Kasumi-1 (cell line): ENCODE data around the gene TUBGCP3.
"Not testable (repeated sequence)": the region's sequence is repeated elsewhere in the genome, so short reads cannot be mapped to it uniquely, and the experiment has no call there.

Experiments used
- DNase-seq, 2 experiments: peaks; one replicate each; lab custom pipeline; 2025; lab: John Stamatoyannopoulos, UW

Gene TUBGCP3

GRCh38 chr13:112579310-112579843 is 8.6 kb downstream of the TUBGCP3 start:
- DNase-seq: no peak

- no peak for DNase-seq
These were observed 11.2 kb downstream of the TUBGCP3 start for GRCh38 chr13:112576768-112577167.

- no peak for DNase-seq
These were observed 11.8 kb downstream of the TUBGCP3 start for GRCh38 chr13:112576191-112576590.

- no peak for DNase-seq
These were observed 12.3 kb downstream of the TUBGCP3 start for GRCh38 chr13:112575675-112576074.

- DNase-seq: peak; percentile 39 to 40
These were observed 12.9 kb downstream of the TUBGCP3 start for GRCh38 chr13:112574834-112575613.

- no peak for DNase-seq
These were observed 13.5 kb downstream of the TUBGCP3 start for GRCh38 chr13:112574416-112574815.

- DNase-seq: no peak
These were observed 14.2 kb downstream of the TUBGCP3 start for GRCh38 chr13:112573710-112574109.

GRCh38 chr13:112572366-112572765 is 15.6 kb downstream of the TUBGCP3 start:
- no peak for DNase-seq

- DNase-seq: no peak
These were observed 18.1 kb downstream of the TUBGCP3 start for GRCh38 chr13:112569821-112570220.

- DNase-seq: no peak
These were observed 20.6 kb downstream of the TUBGCP3 start for GRCh38 chr13:112567161-112567862.

- no peak for DNase-seq
These were observed 25.1 kb downstream of the TUBGCP3 start for GRCh38 chr13:112562786-112563383.

- DNase-seq: no peak
These were observed 25.7 kb downstream of the TUBGCP3 start for GRCh38 chr13:112562254-112562653.

- DNase-seq: no peak
These were observed 26.5 kb downstream of the TUBGCP3 start for GRCh38 chr13:112561478-112561877.

- no peak for DNase-seq
These were observed 29.1 kb downstream of the TUBGCP3 start for GRCh38 chr13:112558696-112559418.

GRCh38 chr13:112556600-112556999 is 31.4 kb downstream of the TUBGCP3 start:
- DNase-seq: no peak

- no peak for DNase-seq
These were observed 33.6 kb downstream of the TUBGCP3 start for GRCh38 chr13:112554214-112554850.

- DNase-seq: not testable (repeated sequence)
These were observed 39.0 kb downstream of the TUBGCP3 start for GRCh38 chr13:112548975-112549374.

- no peak for DNase-seq
These were observed 42.1 kb downstream of the TUBGCP3 start for GRCh38 chr13:112545856-112546255.

- DNase-seq: no peak
These were observed 54.9 kb downstream of the TUBGCP3 start for GRCh38 chr13:112532837-112533745.

GRCh38 chr13:112531263-112531794 is 56.6 kb downstream of the TUBGCP3 start:
- DNase-seq: no peak
